ENCODE results near the gene FFAR3.

- TF ChIP-seq POLR2A (IDR thresholded peaks at IDR 0.05; ENCODE audit: low read depth, low read length): no peak
- TF ChIP-seq POLR2AphosphoS5 (IDR thresholded peaks at IDR 0.05; ENCODE audit: low read depth, low read length): no peak
- no peak for TF ChIP-seq POU2F2 (IDR thresholded peaks at IDR 0.05; ENCODE audit: low read depth, low read length)
- no peak for TF ChIP-seq PAX5 (IDR thresholded peaks at IDR 0.05; ENCODE audit: insufficient read depth, low read length, severe bottlenecking)
- TF ChIP-seq TAF1 (IDR thresholded peaks at IDR 0.05; ENCODE audit: low read depth, low read length): no peak
These were observed 30.2 kb downstream of the FFAR3 start for GRCh38 chr19:35388277-35389054.
